Measurements from ENCODE around the gene STX18. TPM values are rescaled to one million over a fixed set of nuclear protein-coding genes. Genes with fewer than 3 reads are reported as not detected.
"Not testable (repeated sequence)": the region's sequence is repeated elsewhere in the genome, so short reads cannot be mapped to it uniquely, and the experiment has no call there.

The STX18 gene
- polyA plus RNA-seq, 4 donors, result 24.2 to 55.0 (median 38.7) TPM

GRCh38 chr4:4578981-4579380, 37.1 kb upstream of the STX18 start:
- Histone ChIP-seq H3K4me1 (ENCODE audit: control insufficient read depth in 3 of 3, insufficient read depth in 2 of 3, low read depth in 1 of 3, low read length in 2 of 3) (peaks cover 0 to 3% (median 2%) of the 10 kb centered on the region in 3 donors), H3K36me3 (ENCODE audit: control insufficient read depth in 3 of 3, insufficient read depth in 2 of 3, low read depth in 1 of 3, low read length in 3 of 3) (peaks cover 0 to 4% (median 0%) of the 10 kb centered on the region in 3 donors), H3K4me3 (ENCODE audit: low read depth in 1 of 3, low read length in 3 of 3) (no peak overlapping the region), H3K27ac (ENCODE audit: low read depth in 1 of 3, low read length in 2 of 3) (no peak overlapping the region), H3K27me3 (ENCODE audit: control insufficient read depth in 3 of 3, insufficient read depth in 3 of 3, low read length in 3 of 3) (no peaks in the 10 kb centered on the region), H3K9me3 (ENCODE audit: control insufficient read depth in 2 of 2, insufficient read depth in 1 of 2, low read depth in 1 of 2, low read length in 1 of 2) (no peaks in the 10 kb centered on the region)
- FAIRE-seq (no peak), DNase-seq (no peak)
- WGBS, 3 donors, result 77 to 84% (median 78%) methylated on average over 5 of the region's 5 CpGs

DNA sequence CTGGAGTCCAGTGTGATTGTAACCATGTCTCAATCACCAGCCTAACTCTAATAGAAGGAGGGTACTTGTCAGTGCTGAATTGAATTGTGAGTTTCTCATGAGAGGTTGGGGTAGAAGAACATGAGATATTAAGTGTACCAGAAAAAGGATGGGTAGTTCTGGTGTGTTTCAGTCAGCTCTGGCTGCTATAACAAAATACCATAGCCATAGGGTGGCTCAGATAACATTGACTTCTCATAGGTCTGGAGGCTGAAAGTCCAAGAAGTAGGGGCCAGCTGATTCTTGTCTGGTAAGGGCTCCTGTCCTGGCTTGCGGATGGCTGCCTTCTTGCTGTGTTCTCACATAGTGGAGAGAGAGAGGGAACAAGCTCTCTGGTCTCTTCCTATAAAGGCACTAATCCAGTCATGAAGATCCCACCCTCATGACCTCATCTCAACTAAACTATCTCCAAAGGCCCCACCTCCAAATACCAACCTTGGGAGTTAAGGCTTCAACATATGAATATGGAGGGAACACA, 35.6 kb upstream of the STX18 start:
- H3K36me3 ChIP-seq (ENCODE audit: control insufficient read depth in 3 of 3, insufficient read depth in 2 of 3, low read depth in 1 of 3, low read length in 3 of 3), result peaks cover 0 to 4% (median 0%) of the 10 kb centered on the region in 3 donors
- H3K27me3 ChIP-seq (ENCODE audit: control insufficient read depth in 3 of 3, insufficient read depth in 3 of 3, low read length in 3 of 3), result no peaks in the 10 kb centered on the region
- H3K4me3 ChIP-seq (ENCODE audit: low read depth in 1 of 3, low read length in 3 of 3), result no peak overlapping the region
- no peak overlapping the region for H3K27ac ChIP-seq (ENCODE audit: low read depth in 1 of 3, low read length in 2 of 3)
- FAIRE-seq (no peak), DNase-seq (no peak)
- 63 to 100% (median 94%) methylated on average over 1 of the region's 1 CpG for WGBS, 3 donors
- H3K9me3 ChIP-seq (ENCODE audit: control insufficient read depth in 2 of 2, insufficient read depth in 1 of 2, low read depth in 1 of 2, low read length in 1 of 2), result no peaks in the 10 kb centered on the region
- H3K4me1 ChIP-seq (ENCODE audit: control insufficient read depth in 3 of 3, insufficient read depth in 2 of 3, low read depth in 1 of 3, low read length in 2 of 3), result peaks cover 0 to 3% (median 2%) of the 10 kb centered on the region in 3 donors

GRCh38 chr4:4575284-4576211, 33.7 kb upstream of the STX18 start:
- Histone ChIP-seq H3K9me3 (ENCODE audit: control insufficient read depth in 2 of 2, insufficient read depth in 1 of 2, low read depth in 1 of 2, low read length in 1 of 2) (no peaks in the 10 kb centered on the region), H3K4me3 (ENCODE audit: low read depth in 1 of 3, low read length in 3 of 3) (peak overlapping the region; percentile 41 to 81 (median 73)), H3K36me3 (ENCODE audit: control insufficient read depth in 3 of 3, insufficient read depth in 2 of 3, low read depth in 1 of 3, low read length in 3 of 3) (peaks cover 0 to 4% (median 0%) of the 10 kb centered on the region in 3 donors), H3K27me3 (ENCODE audit: control insufficient read depth in 3 of 3, insufficient read depth in 3 of 3, low read length in 3 of 3) (no peaks in the 10 kb centered on the region), H3K27ac (ENCODE audit: low read depth in 1 of 3, low read length in 2 of 3) (peak overlapping the region in 2 of 3 donors; percentile 51 to 74), H3K4me1 (ENCODE audit: control insufficient read depth in 3 of 3, insufficient read depth in 2 of 3, low read depth in 1 of 3, low read length in 2 of 3) (peaks cover 0 to 3% (median 2%) of the 10 kb centered on the region in 3 donors)
- DNase-seq (peak; percentile 70 to 91), FAIRE-seq (no peak)
- 8 to 10% (median 10%) methylated on average over 61 to 71 of the region's 71 CpGs for WGBS, 3 donors

GRCh38 chr4:4574792-4575191, 32.9 kb upstream of the STX18 start:
- Histone ChIP-seq H3K9me3 (ENCODE audit: control insufficient read depth in 2 of 2, insufficient read depth in 1 of 2, low read depth in 1 of 2, low read length in 1 of 2) (peaks cover 0 to 5% of the 10 kb centered on the region in 2 donors), H3K4me1 (ENCODE audit: control insufficient read depth in 3 of 3, insufficient read depth in 2 of 3, low read depth in 1 of 3, low read length in 2 of 3) (peaks cover 0 to 3% (median 2%) of the 10 kb centered on the region in 3 donors), H3K4me3 (ENCODE audit: low read depth in 1 of 3, low read length in 3 of 3) (peak overlapping the region; percentile 41 to 81 (median 73)), H3K27ac (ENCODE audit: low read depth in 1 of 3, low read length in 2 of 3) (peak overlapping the region in 2 of 3 donors; percentile 51 to 74), H3K27me3 (ENCODE audit: control insufficient read depth in 3 of 3, insufficient read depth in 3 of 3, low read length in 3 of 3) (no peaks in the 10 kb centered on the region), H3K36me3 (ENCODE audit: control insufficient read depth in 3 of 3, insufficient read depth in 2 of 3, low read depth in 1 of 3, low read length in 3 of 3) (peaks cover 0 to 6% (median 0%) of the 10 kb centered on the region in 3 donors)
- peak; percentile 65 to 72 for DNase-seq
- FAIRE-seq, result no peak
- 1 to 9% (median 4%) methylated on average over 8 of the region's 8 CpGs for WGBS, 3 donors

GRCh38 chr4:4574052-4574451, 32.2 kb upstream of the STX18 start:
- Histone ChIP-seq H3K27me3 (ENCODE audit: control insufficient read depth in 3 of 3, insufficient read depth in 3 of 3, low read length in 3 of 3) (no peaks in the 10 kb centered on the region), H3K4me3 (ENCODE audit: low read depth in 1 of 3, low read length in 3 of 3) (no peak overlapping the region), H3K36me3 (ENCODE audit: control insufficient read depth in 3 of 3, insufficient read depth in 2 of 3, low read depth in 1 of 3, low read length in 3 of 3) (peaks cover 0 to 6% (median 0%) of the 10 kb centered on the region in 3 donors), H3K4me1 (ENCODE audit: control insufficient read depth in 3 of 3, insufficient read depth in 2 of 3, low read depth in 1 of 3, low read length in 2 of 3) (peaks cover 0 to 3% (median 2%) of the 10 kb centered on the region in 3 donors), H3K27ac (ENCODE audit: low read depth in 1 of 3, low read length in 2 of 3) (no peak overlapping the region), H3K9me3 (ENCODE audit: control insufficient read depth in 2 of 2, insufficient read depth in 1 of 2, low read depth in 1 of 2, low read length in 1 of 2) (peaks cover 0 to 8% of the 10 kb centered on the region in 2 donors)
- WGBS, 3 donors, result 23 to 66% (median 41%) methylated on average over 5 of the region's 5 CpGs
- FAIRE-seq, result no peak
- DNase-seq, result peak; percentile 3 to 27

GRCh38 chr4:4572821-4573220, 31.0 kb upstream of the STX18 start:
- H3K27me3 ChIP-seq (ENCODE audit: control insufficient read depth in 3 of 3, insufficient read depth in 3 of 3, low read length in 3 of 3), result no peaks in the 10 kb centered on the region
- H3K4me3 ChIP-seq (ENCODE audit: low read depth in 1 of 3, low read length in 3 of 3), result no peak overlapping the region
- no peak for DNase-seq
- peaks cover 0 to 3% (median 2%) of the 10 kb centered on the region in 3 donors for H3K4me1 ChIP-seq (ENCODE audit: control insufficient read depth in 3 of 3, insufficient read depth in 2 of 3, low read depth in 1 of 3, low read length in 2 of 3)
- H3K27ac ChIP-seq (ENCODE audit: low read depth in 1 of 3, low read length in 2 of 3), result no peak overlapping the region
- peaks cover 0 to 2% (median 0%) of the 10 kb centered on the region in 3 donors for H3K36me3 ChIP-seq (ENCODE audit: control insufficient read depth in 3 of 3, insufficient read depth in 2 of 3, low read depth in 1 of 3, low read length in 3 of 3)
- WGBS, 3 donors, result 55 to 89% (median 86%) methylated on average over 2 of the region's 2 CpGs
- FAIRE-seq, result no peak
- peaks cover 0 to 8% of the 10 kb centered on the region in 2 donors for H3K9me3 ChIP-seq (ENCODE audit: control insufficient read depth in 2 of 2, insufficient read depth in 1 of 2, low read depth in 1 of 2, low read length in 1 of 2)

DNA sequence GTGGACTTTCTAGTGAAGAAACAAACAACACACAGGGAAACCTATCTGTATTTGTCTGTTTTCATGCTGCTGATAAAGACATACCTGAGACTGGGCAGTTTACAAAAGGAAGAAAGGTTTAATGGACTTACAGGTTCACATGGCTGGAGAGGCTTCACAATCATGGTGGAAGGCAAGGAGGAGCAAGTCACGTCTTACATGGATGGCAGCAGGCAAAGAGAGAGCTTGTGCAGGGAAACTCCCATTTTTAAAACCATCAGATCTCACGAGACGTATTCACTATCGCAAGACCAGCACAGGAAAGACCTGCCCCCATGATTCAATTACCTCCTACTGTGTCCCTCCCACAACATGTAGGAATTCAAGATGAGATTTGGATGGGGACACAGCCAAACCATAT, 28.0 kb upstream of the STX18 start:
- not testable (repeated sequence) for H3K27me3 ChIP-seq (ENCODE audit: control insufficient read depth in 3 of 3, insufficient read depth in 3 of 3, low read length in 3 of 3); DNase-seq; FAIRE-seq; H3K4me3 ChIP-seq (ENCODE audit: low read depth in 1 of 3, low read length in 3 of 3); H3K27ac ChIP-seq (ENCODE audit: low read depth in 1 of 3, low read length in 2 of 3); H3K4me1 ChIP-seq (ENCODE audit: control insufficient read depth in 3 of 3, insufficient read depth in 2 of 3, low read depth in 1 of 3, low read length in 2 of 3); H3K9me3 ChIP-seq (ENCODE audit: control insufficient read depth in 2 of 2, insufficient read depth in 1 of 2, low read depth in 1 of 2, low read length in 1 of 2); H3K36me3 ChIP-seq (ENCODE audit: control insufficient read depth in 3 of 3, insufficient read depth in 2 of 3, low read depth in 1 of 3, low read length in 3 of 3)
- 96 to 98% (median 96%) methylated on average over 4 of the region's 4 CpGs for WGBS, 3 donors

DNA sequence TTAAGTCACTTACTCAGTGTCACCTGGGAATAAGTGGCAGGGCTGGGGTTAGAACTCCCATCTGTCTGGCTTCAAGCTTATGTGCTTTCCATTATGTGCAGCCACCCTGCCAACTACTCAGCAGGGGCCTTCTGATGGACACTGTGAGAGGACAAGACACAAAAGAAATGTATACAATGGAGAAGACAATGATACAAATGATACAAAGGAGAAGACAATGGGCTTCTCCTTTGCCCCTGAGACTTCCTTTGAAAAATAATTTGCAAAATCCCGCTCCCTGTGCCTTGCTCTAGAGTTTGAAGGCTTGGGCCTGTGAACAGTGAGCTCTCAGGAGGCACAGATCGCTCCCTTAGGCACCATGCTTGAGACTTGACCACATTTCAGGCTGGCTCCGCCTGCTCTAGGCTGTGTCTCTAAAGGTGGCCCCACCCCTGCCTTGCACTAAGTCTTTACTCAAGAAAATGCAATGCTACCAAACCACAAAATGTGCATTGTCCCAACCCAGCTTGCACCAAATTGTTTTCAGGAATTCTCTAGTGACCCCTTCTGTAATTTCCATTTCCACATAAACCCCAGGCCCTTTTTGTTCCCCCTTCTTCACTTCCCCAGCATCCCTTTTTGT, 27.1 kb upstream of the STX18 start:
- no peak for FAIRE-seq
- peaks cover 0 to 2% (median 0%) of the 10 kb centered on the region in 3 donors for H3K36me3 ChIP-seq (ENCODE audit: control insufficient read depth in 3 of 3, insufficient read depth in 2 of 3, low read depth in 1 of 3, low read length in 3 of 3)
- WGBS, 3 donors, result 93 to 98% (median 96%) methylated on average over 3 of the region's 3 CpGs
- no peak overlapping the region for H3K4me3 ChIP-seq (ENCODE audit: low read depth in 1 of 3, low read length in 3 of 3)
- H3K9me3 ChIP-seq (ENCODE audit: control insufficient read depth in 2 of 2, insufficient read depth in 1 of 2, low read depth in 1 of 2, low read length in 1 of 2), result peaks cover 0 to 8% of the 10 kb centered on the region in 2 donors
- no peaks in the 10 kb centered on the region for H3K27me3 ChIP-seq (ENCODE audit: control insufficient read depth in 3 of 3, insufficient read depth in 3 of 3, low read length in 3 of 3)
- no peak for DNase-seq
- no peaks in the 10 kb centered on the region for H3K4me1 ChIP-seq (ENCODE audit: control insufficient read depth in 3 of 3, insufficient read depth in 2 of 3, low read depth in 1 of 3, low read length in 2 of 3)
- no peak overlapping the region for H3K27ac ChIP-seq (ENCODE audit: low read depth in 1 of 3, low read length in 2 of 3)
